GM12878 (cell line): Measurements from ENCODE around the gene MLXIP. TPM values are rescaled to one million over a fixed set of nuclear protein-coding genes. Genes with fewer than 3 reads are reported as not detected.

ENCODE experiments used
- ATAC-seq: fragments of 200-7000 bp; cut with Tn5 transposase; 3 replicates; pipeline ENCODE4 v1.9.1; 2020; ENCODE audit warnings: mild to moderate bottlenecking, moderate library complexity
- BruUV-seq: library from RNA; stranded (reverse); fragments of 400-500 nt; replicated peaks from 2 replicates; lab custom pipeline; 2021; lab: Mats Ljungman, UMichigan
- CTCF ChIA-PET: fragments of 300-600 bp; sonication (Branson Sonifier 250); formaldehyde crosslinking; extraction: SDS; loops from one replicate; lab custom pipeline; 2021; ENCODE audit warnings: inconsistent platforms; lab: Yijun Ruan, JAX
- POLR2A ChIA-PET: fragments of 350-600 bp; formaldehyde crosslinking; extraction: SDS; loops from one replicate; lab custom pipeline; 2021; ENCODE audit warnings: inconsistent platforms; lab: Charles Lee
- RAD21 ChIA-PET: fragments of 300-600 bp; sonication (Branson Sonifier 250); formaldehyde crosslinking; loops from one replicate; lab custom pipeline; 2023; ENCODE audit warnings: antibody characterized with exemption; ENCODE audit not compliant: unreplicated experiment; lab: Charles Lee
- SMC1A ChIA-PET: fragments of 300-600 bp; sonication (Branson Sonifier 250); formaldehyde crosslinking; loops from one replicate; lab custom pipeline; 2023; ENCODE audit not compliant: unreplicated experiment, uncharacterized antibody; lab: Charles Lee
- DNase-seq: peaks from one replicate; pipeline ENCODE4 v3.0.0-alpha.2; 2011; ENCODE audit warnings: low read depth, low spot score
- FAIRE-seq: peaks from 3 replicates; lab custom pipeline; 2011; peaks lifted over from hg19 to GRCh38; lab: Jason Lieb, UNC
- H2AFZ ChIP-seq: 2 replicates; pipeline ENCODE4 v1.6.0; 2011; ENCODE audit warnings: low read depth, low read length, control low read depth; ENCODE audit not compliant: control insufficient read depth
- H3K27ac ChIP-seq: 2 replicates; pipeline ENCODE4 v1.5.1; 2011; ENCODE audit warnings: control low read depth; ENCODE audit not compliant: control insufficient read depth, insufficient read depth
- H3K27me3 ChIP-seq, 2 experiments: replicated peaks in 1 of 2; 2 replicates each; pipeline versions ENCODE4 v1.6.0 to v1.6.1; 2011; ENCODE audit warnings: low read length in 1 of 2; ENCODE audit not compliant: control insufficient read depth in 2 of 2, insufficient read depth in 2 of 2
- H3K36me3 ChIP-seq, 2 experiments: 2 replicates each; pipeline ENCODE4 v1.5.1; 2011; ENCODE audit warnings: low read length in 1 of 2; ENCODE audit not compliant: control insufficient read depth in 2 of 2, insufficient read depth in 2 of 2
- H3K4me1 ChIP-seq: 2 replicates; pipeline ENCODE4 v1.6.1; 2011; ENCODE audit warnings: mild to moderate bottlenecking, low read length, moderate library complexity, mixed read lengths; ENCODE audit not compliant: control insufficient read depth, insufficient read depth
- H3K4me2 ChIP-seq: 2 replicates; pipeline ENCODE4 v1.6.0; 2011; ENCODE audit warnings: control low read depth; ENCODE audit not compliant: control insufficient read depth, insufficient read depth
- H3K4me3 ChIP-seq: fragments of 200-600 bp; sonication (generic); 2 replicates; pipeline ENCODE4 v1.5.1; 2016
- H3K79me2 ChIP-seq: 2 replicates; pipeline ENCODE4 v1.6.0; 2011; ENCODE audit warnings: low read length; ENCODE audit not compliant: control insufficient read depth, insufficient read depth
- H3K9ac ChIP-seq: 2 replicates; pipeline ENCODE4 v1.8.0; 2011; ENCODE audit warnings: low read length, control low read depth, mixed read lengths; ENCODE audit not compliant: control insufficient read depth, insufficient read depth
- H3K9me3 ChIP-seq: replicated peaks from 3 replicates; pipeline ENCODE4 v1.5.1; 2011; ENCODE audit warnings: mild to moderate bottlenecking, low read length; ENCODE audit not compliant: control insufficient read depth, insufficient read depth
- H4K20me1 ChIP-seq: 2 replicates; pipeline ENCODE4 v1.6.0; 2011; ENCODE audit not compliant: control insufficient read depth, insufficient read depth
- CUX1 ChIP-seq: IDR thresholded peaks from 2 replicates; pipeline ENCODE4 v1.6.1; 2012; ENCODE audit warnings: improper control_type of control experiment, low read depth, low read length; ENCODE audit not compliant: insufficient replicate concordance
- HDAC6 ChIP-seq: fragments of 200-600 bp; sonication (generic); IDR thresholded peaks from one replicate; pipeline ENCODE4 v1.8.0; 2017; ENCODE audit warnings: antibody characterized with exemption; ENCODE audit not compliant: unreplicated experiment
- MTA2 ChIP-seq: fragments of 450-650 bp; IDR thresholded peaks from 2 replicates; pipeline ENCODE4 v1.6.1; 2016; ENCODE audit warnings: low read depth, mild to moderate bottlenecking, moderate library complexity
- NFXL1 ChIP-seq: fragments of 450-650 bp; IDR thresholded peaks from 2 replicates; pipeline ENCODE4 v1.6.1; 2017; ENCODE audit warnings: antibody characterized with exemption, mild to moderate bottlenecking, borderline replicate concordance
- NFYA ChIP-seq: IDR thresholded peaks from 2 replicates; pipeline ENCODE4 v1.6.1; 2011; ENCODE audit warnings: low read depth, mild to moderate bottlenecking, low read length, improper control_type of control experiment, borderline replicate concordance
- RAD51 ChIP-seq: fragments of 450-650 bp; IDR thresholded peaks from 2 replicates; pipeline ENCODE4 v1.6.1; 2016; ENCODE audit warnings: moderate library complexity, mild to moderate bottlenecking, inconsistent platforms
- SIX5 ChIP-seq: IDR thresholded peaks from 2 replicates; pipeline ENCODE4 v1.6.1; 2011; ENCODE audit warnings: mild to moderate bottlenecking, low read depth, low read length, moderate library complexity; ENCODE audit not compliant: severe bottlenecking
- SMAD5 ChIP-seq: IDR thresholded peaks from 2 replicates; pipeline ENCODE4 v1.6.1; 2016; ENCODE audit warnings: antibody characterized with exemption, low read depth
- SP1 ChIP-seq: IDR thresholded peaks from one replicate; pipeline ENCODE4 v1.6.1; 2011; ENCODE audit warnings: low read depth, low read length
- TCF12 ChIP-seq: IDR thresholded peaks from 2 replicates; pipeline ENCODE4 v1.6.1; 2011; ENCODE audit warnings: low read depth, mild to moderate bottlenecking, low read length
- YBX1 ChIP-seq: fragments of 450-650 bp; IDR thresholded peaks from 2 replicates; pipeline ENCODE4 v1.6.1; 2016; ENCODE audit warnings: antibody characterized with exemption
- ZBED1 ChIP-seq: IDR thresholded peaks from 2 replicates; pipeline ENCODE4 v1.6.1; 2016; ENCODE audit warnings: borderline replicate concordance
- ZNF274 ChIP-seq: IDR thresholded peaks from one replicate; pipeline ENCODE4 v1.8.0; 2011; ENCODE audit not compliant: insufficient read length, insufficient read depth
- ZSCAN29 ChIP-seq: fragments of 450-650 bp; IDR thresholded peaks from 2 replicates; pipeline ENCODE4 v1.6.1; 2017; ENCODE audit warnings: mild to moderate bottlenecking, moderate library complexity
- WGBS: methylation state at CpG from one replicate; pipeline ENCODE4 v1.1.6; 2016; ENCODE audit warnings: low lambda C conversion rate; ENCODE audit not compliant: insufficient replicate concordance, insufficient coverage; ENCODE audit errors: missing lambda C conversion rate; 5-methylcytosine and 5-hydroxymethylcytosine counted together
- in situ Hi-C: fragments of 300-500 bp; cut with MboI; formaldehyde crosslinking; loops from 9 replicates; pipeline ENCODE4 v1.14.3; 2018; ENCODE audit warnings: mixed read lengths
- intact Hi-C: fragments of 100-400 bp; cut with micrococcal nuclease; formaldehyde crosslinking; loops from one replicate; pipeline ENCODE4 v1.14.2; 2022; ENCODE audit not compliant: unreplicated experiment
- polyA plus RNA-seq, 11 experiments: library from polyadenylated mRNA; depleted of rRNA in 4 of 11; unstranded in 6 of 11; stranded (reverse) in 5 of 11; fragments of >200 nt; fragmentation: Nextera tagmentation in 4 of 11; fragmentation: Illumina TruSeq in 1 of 11; extraction: Ambion mirVana in 4 of 11; extraction: Trizol in 1 of 11; gene quantifications; 1 replicate in 1 of 11; 2 replicates in 10 of 11; pipeline versions ENCODE4 v1.2.1 to v1.2.3, GENCODE V29; 2011 to 2016; ENCODE audit warnings: inconsistent platforms in 2 of 11, missing spikeins in 2 of 11, low read depth in 1 of 11
- total RNA-seq, 4 experiments: library from RNA; depleted of rRNA in 3 of 4; stranded (reverse); fragments of >200 nt in 3 of 4; fragmentation: Illumina TruSeq in 1 of 4; extraction: Trizol in 1 of 4; gene quantifications; 2 replicates each; pipeline versions ENCODE4 v1.2.1 to v1.2.3, GENCODE V29; 2013 to 2021
- TF ChIP-seq, protein P1 (sequence below): fragments of 450-650 bp; IDR thresholded peaks from 2 replicates; pipeline ENCODE4 v1.6.1; 2017; ENCODE audit warnings: mild to moderate bottlenecking, moderate library complexity
- TF ChIP-seq, protein P2 (sequence below): IDR thresholded peaks from 2 replicates; pipeline ENCODE4 v1.6.1; 2012; ENCODE audit warnings: low read length, inconsistent platforms

Gene MLXIP
- total and polyA plus RNA-seq, 10 of the 15 experiments (the other 5 are each of a cell fraction or from before 2014, with no cell fraction given), result 1.1 to 23.7 (median 7.0) TPM

DNA sequence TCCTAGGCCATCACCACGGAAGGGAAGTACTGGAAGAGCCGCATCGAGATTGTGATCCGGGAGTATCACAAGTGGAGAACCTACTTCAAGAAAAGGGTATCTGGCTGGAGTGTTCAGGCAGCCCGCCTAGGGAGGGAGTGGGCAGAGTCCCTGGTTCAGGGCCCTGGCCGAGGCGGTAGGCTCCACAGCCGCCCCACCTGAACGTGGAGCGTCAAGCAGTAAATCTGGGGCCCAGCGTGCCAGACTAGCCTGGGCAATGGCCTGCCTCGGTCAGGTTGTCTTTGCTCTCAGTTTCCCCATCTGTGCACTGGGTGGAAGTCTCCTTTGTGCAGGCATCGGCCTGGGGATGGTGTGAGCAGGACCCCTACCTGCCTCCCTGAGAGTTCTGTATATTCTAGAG lies 50.6 kb downstream of the MLXIP start:
- in situ Hi-C loops, result no loop called here
- no peak overlapping the region for H2AFZ ChIP-seq
- no peak overlapping the region for H3K9ac ChIP-seq
- no peak overlapping the region for H3K4me2 ChIP-seq
- H3K27me3 ChIP-seq, result no peaks in the 10 kb centered on the region
- no peak overlapping the region for H3K27ac ChIP-seq
- H4K20me1 ChIP-seq, result no peaks in the 10 kb centered on the region
- no peaks in the 10 kb centered on the region for H3K4me1 ChIP-seq
- FAIRE-seq (no peak), ATAC-seq (no peak), DNase-seq (no peak)
- H3K4me3 ChIP-seq, result no peak overlapping the region
- no peaks in the 10 kb centered on the region for H3K9me3 ChIP-seq
- intact Hi-C loops, result no loop called here
- 91% methylated on average over 12 of the region's 13 CpGs for WGBS
- ChIA-PET SMC1A (interaction anchor here (1.2 kb wide), 1 partner anchor 46 kb away, joined by 3 read pairs; no protein-coding TSS in a partner anchor), RAD21 (no interaction called here), CTCF (interaction anchor here (0.7 to 4.7 kb wide), 2 partner anchors 61 to 96 kb away, joined by 3 to 29 read pairs; partner anchors contain the start of gene DIABLO), POLR2A (no interaction called here)
- peaks cover 0 to 11% of the 10 kb centered on the region in 2 experiments; a peak in 3 of 4 replicates for H3K36me3 ChIP-seq
- no TSS peak for BruUV-seq
- H3K79me2 ChIP-seq, result no peaks in the 10 kb centered on the region
- TF ChIP-seq, protein P1, sequence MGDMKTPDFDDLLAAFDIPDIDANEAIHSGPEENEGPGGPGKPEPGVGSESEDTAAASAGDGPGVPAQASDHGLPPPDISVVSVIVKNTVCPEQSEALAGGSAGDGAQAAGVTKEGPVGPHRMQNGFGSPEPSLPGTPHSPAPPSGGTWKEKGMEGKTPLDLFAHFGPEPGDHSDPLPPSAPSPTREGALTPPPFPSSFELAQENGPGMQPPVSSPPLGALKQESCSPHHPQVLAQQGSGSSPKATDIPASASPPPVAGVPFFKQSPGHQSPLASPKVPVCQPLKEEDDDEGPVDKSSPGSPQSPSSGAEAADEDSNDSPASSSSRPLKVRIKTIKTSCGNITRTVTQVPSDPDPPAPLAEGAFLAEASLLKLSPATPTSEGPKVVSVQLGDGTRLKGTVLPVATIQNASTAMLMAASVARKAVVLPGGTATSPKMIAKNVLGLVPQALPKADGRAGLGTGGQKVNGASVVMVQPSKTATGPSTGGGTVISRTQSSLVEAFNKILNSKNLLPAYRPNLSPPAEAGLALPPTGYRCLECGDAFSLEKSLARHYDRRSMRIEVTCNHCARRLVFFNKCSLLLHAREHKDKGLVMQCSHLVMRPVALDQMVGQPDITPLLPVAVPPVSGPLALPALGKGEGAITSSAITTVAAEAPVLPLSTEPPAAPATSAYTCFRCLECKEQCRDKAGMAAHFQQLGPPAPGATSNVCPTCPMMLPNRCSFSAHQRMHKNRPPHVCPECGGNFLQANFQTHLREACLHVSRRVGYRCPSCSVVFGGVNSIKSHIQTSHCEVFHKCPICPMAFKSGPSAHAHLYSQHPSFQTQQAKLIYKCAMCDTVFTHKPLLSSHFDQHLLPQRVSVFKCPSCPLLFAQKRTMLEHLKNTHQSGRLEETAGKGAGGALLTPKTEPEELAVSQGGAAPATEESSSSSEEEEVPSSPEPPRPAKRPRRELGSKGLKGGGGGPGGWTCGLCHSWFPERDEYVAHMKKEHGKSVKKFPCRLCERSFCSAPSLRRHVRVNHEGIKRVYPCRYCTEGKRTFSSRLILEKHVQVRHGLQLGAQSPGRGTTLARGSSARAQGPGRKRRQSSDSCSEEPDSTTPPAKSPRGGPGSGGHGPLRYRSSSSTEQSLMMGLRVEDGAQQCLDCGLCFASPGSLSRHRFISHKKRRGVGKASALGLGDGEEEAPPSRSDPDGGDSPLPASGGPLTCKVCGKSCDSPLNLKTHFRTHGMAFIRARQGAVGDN, result no peak
- TF ChIP-seq SP1 (no peak), CUX1 (no peak), ZNF274 (no peak), RAD51 (no peak), ZBED1 (no peak), SIX5 (no peak), TCF12 (no peak), NFXL1 (no peak), MTA2 (no peak), YBX1 (no peak), SMAD5 (no peak), HDAC6 (no peak), NFYA (no peak), ZSCAN29 (no peak)
- TF ChIP-seq, protein P2, sequence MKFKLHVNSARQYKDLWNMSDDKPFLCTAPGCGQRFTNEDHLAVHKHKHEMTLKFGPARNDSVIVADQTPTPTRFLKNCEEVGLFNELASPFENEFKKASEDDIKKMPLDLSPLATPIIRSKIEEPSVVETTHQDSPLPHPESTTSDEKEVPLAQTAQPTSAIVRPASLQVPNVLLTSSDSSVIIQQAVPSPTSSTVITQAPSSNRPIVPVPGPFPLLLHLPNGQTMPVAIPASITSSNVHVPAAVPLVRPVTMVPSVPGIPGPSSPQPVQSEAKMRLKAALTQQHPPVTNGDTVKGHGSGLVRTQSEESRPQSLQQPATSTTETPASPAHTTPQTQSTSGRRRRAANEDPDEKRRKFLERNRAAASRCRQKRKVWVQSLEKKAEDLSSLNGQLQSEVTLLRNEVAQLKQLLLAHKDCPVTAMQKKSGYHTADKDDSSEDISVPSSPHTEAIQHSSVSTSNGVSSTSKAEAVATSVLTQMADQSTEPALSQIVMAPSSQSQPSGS, result no peak
